GM12892 (cell line): Measurements from ENCODE around the gene BRSK1.
A peak's percentile ranks its signal among the peaks of the same experiment; 100 is the strongest.

Source experiments
- DNase-seq: peaks from one replicate; pipeline ENCODE4 v3.0.0; 2011; ENCODE audit not compliant: insufficient read length
- FAIRE-seq: peaks from 2 replicates; lab custom pipeline; 2011; peaks lifted over from hg19 to GRCh38; lab: Jason Lieb, UNC
- POLR2A ChIP-seq: IDR thresholded peaks from 2 replicates; pipeline ENCODE4 v1.6.1; 2011; ENCODE audit warnings: low read depth, low read length, control low read depth
- POLR2AphosphoS5 ChIP-seq: IDR thresholded peaks from 2 replicates; pipeline ENCODE4 v1.6.1; 2011; ENCODE audit warnings: low read depth, low read length, control low read depth
- TAF1 ChIP-seq: IDR thresholded peaks from 2 replicates; pipeline ENCODE4 v1.6.1; 2011; ENCODE audit warnings: low read depth, mild to moderate bottlenecking, control low read depth, low read length, borderline replicate concordance

The BRSK1 gene

DNA sequence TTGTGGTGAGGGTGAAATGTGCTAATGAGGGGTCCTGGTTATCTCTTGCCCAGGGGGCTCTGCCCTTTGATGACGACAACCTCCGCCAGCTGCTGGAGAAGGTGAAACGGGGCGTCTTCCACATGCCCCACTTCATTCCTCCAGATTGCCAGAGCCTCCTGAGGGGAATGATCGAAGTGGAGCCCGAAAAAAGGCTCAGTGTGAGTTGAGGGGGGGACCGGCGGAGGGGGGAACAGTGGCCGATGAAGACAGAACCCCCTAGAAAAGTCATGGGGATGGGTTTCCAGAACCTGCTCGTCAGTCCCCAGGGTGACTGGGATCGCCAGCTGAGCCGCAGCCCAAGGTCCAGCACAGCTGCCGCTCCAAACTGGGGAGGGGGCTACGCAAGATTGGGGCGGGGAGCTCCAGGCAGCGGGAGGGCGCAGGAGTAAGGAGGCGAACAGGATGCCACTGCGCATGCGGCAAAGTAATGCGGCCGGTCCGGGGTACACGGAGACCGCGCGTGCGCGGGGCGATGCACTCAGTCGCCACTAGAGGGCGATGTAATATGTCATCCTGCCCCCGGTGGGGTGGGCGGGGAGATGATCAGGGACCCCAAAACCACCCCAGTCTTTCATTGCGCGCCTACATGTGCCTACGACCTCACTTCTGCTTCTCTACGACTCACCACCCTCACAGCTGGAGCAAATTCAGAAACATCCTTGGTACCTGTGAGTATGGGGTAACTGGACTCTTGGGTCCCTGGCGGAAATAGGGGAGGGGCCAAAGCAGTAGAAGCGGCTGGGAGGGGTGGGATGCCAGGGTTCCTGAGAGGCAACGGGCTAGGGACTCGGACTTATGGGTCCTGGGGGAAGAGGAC, 17.9 kb downstream of the BRSK1 start:
- FAIRE-seq: peak; percentile 94
- no peak for TF ChIP-seq POLR2AphosphoS5
- TF ChIP-seq POLR2A: no peak
- no peak for TF ChIP-seq TAF1
- peak; percentile 98 for DNase-seq

DNA sequence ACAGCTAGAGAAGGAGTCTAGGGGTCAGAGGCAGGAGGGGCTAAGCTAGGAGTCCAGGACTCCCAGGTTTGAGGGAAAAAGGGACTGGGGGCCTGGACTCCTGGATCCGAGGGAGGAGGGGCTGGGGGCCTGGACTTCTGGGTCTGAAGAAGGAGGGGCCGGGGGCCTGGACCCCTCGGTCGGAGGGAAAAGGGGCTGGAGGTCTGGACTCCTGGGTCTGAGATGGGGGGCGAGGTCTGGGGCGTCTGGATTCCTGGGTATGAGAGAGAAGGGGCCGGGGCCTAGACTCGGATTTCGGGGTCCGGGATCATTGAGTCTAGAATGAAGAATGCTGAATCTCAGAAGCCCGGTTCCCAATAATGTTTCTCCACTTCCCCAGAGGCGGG, 18.5 kb downstream of the BRSK1 start:
- TF ChIP-seq TAF1 (no peak), POLR2A (no peak), POLR2AphosphoS5 (no peak)
- no peak for FAIRE-seq
- no peak for DNase-seq

- TF ChIP-seq TAF1 (no peak), POLR2AphosphoS5 (no peak), POLR2A (no peak)
- FAIRE-seq (no peak), DNase-seq (no peak)
Measured at GRCh38 chr19:55303477-55303876, 19.7 kb downstream of the BRSK1 start.

DNA sequence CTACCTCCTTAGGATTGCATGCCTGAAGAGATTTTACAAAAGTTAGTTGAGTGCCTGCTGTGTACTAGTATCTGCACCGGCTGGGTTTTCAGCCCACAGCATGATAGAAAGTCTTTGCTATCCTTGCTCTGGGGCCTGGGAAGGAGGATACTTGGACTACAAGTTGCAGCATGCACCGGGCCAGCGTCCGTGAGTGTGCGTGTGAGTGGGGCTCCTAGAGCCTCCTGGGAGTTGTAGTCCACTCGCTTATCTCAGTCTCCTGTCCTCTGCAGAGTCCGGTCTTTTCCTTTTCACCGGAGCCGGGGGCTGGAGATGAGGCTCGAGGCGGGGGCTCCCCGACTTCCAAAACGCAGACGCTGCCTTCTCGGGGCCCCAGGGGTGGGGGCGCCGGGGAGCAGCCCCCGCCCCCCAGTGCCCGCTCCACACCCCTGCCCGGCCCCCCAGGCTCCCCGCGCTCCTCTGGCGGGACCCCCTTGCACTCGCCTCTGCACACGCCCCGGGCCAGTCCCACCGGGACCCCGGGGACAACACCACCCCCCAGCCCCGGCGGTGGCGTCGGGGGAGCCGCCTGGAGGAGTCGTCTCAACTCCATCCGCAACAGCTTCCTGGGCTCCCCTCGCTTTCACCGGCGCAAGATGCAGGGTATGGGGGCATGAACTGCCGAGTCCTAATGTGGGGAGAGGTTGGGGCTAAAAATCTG, 20.6 kb downstream of the BRSK1 start:
- DNase-seq: peak; percentile 69
- no peak for FAIRE-seq
- TF ChIP-seq POLR2AphosphoS5 (no peak), POLR2A (no peak), TAF1 (no peak)

GRCh38 chr19:55304980-55305379, 21.2 kb downstream of the BRSK1 start:
- DNase-seq (no peak), FAIRE-seq (no peak)
- no peak for TF ChIP-seq POLR2A
- TF ChIP-seq POLR2AphosphoS5: no peak
- no peak for TF ChIP-seq TAF1

DNA sequence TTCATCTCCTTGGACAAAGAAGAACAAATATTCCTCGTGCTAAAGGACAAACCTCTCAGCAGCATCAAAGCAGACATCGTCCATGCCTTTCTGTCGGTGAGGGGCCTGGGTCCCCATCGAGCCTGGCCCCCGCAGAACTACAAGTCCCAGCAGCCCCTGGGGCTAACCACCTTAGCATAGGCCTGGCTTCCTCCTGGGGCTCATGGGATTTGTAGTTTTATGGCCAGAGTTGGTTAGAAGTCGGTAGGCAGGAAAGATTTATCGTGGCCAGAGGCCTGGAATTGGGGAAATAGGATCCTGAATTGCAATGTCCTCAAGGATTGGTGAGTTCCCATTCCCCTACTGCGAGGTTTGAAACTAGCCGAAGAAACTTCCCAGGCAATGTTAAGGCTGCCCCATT, 21.7 kb downstream of the BRSK1 start:
- DNase-seq (peak; percentile 56), FAIRE-seq (no peak)
- TF ChIP-seq POLR2AphosphoS5: no peak
- no peak for TF ChIP-seq POLR2A
- no peak for TF ChIP-seq TAF1

DNA sequence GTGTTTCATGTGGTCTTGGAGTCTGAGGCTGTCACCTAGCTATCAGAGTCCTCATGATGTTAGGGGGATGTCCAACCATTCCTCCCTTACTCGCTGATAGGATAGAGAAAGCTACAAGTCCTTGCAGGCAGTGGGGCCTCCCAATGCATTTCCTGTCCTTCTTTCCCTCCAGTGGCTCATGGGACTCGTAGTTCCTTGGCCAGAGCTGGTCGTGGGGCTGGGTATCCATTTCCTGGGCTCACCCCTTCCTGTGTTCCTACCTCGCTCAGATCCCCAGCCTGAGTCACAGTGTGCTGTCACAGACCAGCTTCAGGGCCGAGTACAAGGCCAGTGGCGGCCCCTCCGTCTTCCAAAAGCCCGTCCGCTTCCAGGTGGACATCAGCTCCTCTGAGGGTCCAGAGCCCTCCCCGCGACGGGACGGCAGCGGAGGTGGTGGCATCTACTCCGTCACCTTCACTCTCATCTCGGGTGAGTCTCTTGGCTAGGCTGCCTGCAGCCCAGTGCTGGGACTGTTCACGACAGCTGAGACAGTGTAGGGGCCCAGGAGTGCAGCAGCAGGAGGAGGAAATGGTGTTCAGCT, 22.3 kb downstream of the BRSK1 start:
- DNase-seq (no peak), FAIRE-seq (no peak)
- TF ChIP-seq TAF1 (no peak), POLR2A (no peak), POLR2AphosphoS5 (no peak)

DNA sequence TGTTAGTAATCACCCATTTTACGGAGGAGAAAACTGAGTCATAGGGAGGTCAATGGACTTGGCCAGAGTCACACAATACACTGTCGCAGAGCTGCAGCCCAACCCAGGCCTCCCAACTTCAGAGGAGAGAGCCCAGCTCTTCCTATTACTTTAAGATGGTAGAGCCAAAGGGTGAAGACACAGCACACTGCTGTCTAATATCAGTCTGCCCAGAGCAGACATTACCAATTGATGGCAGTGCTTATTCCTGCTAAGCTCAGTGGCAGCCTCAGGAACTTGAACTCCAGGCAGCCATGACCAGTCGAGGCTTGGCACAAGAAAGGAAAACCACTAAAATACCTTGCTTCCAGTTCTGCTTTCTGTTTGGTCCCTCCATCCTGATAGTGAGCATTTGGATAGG, 22.9 kb downstream of the BRSK1 start:
- TF ChIP-seq POLR2A (no peak), TAF1 (no peak), POLR2AphosphoS5 (no peak)
- DNase-seq (no peak), FAIRE-seq (no peak)

GRCh38 chr19:55308281-55308680, 24.5 kb downstream of the BRSK1 start:
- DNase-seq: no peak
- FAIRE-seq: no peak
- TF ChIP-seq POLR2AphosphoS5 (no peak), TAF1 (no peak), POLR2A (no peak)

DNA sequence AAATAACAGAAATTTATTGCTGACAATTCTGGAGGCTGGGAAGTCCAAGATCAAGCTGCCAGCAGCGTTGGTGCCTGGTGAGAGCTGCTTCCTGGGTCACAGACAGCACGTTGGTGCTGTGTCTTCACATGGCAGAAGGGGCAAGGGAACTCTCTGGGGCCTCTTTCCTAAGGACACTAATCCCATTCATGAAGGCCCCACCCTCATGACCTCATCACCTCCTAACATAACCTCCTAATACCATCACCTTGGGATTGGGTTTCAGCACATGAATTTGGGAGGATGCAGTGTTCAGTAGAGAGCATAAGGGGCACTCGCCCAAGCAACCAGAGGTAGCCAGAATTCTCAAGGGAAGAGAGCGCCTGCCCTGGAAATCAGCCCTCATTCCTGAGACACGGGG, 25.7 kb downstream of the BRSK1 start:
- TF ChIP-seq POLR2AphosphoS5: no peak
- no peak for TF ChIP-seq TAF1
- TF ChIP-seq POLR2A: no peak
- DNase-seq (no peak), FAIRE-seq (no peak)

DNA sequence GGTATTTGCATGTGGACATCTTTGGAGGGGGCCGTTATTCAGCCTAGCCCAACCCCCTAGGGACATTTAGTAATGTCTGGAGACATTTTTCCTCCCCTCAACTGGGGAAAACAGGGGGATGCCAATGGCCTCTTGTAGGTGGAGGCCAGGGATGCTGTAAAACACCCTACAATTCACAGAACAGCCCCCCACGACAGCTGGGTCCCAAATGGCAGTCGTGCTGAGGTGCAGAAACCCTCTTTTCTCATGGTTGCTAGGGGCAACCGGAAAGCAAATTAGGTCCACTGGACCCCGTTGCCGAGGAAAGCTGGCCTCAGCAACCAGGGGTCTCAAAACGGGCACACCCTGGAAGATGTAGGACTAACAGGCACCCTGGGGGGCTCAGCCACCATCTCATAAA, 26.7 kb downstream of the BRSK1 start:
- FAIRE-seq (no peak), DNase-seq (no peak)
- TF ChIP-seq POLR2AphosphoS5: no peak
- TF ChIP-seq POLR2A: no peak
- no peak for TF ChIP-seq TAF1

- FAIRE-seq: no peak
Measured at GRCh38 chr19:55311397-55311796, 27.6 kb downstream of the BRSK1 start.

More at GRCh38 chr19:55311397-55311796, 27.6 kb downstream of the BRSK1 start:
- DNase-seq: no peak
- TF ChIP-seq TAF1 (no peak), POLR2A (no peak), POLR2AphosphoS5 (no peak)
